C4-2B (cell line): ENCODE results near the gene MEF2C.

Source experiments
- ZFX ChIP-seq: fragments of 450-650 bp; IDR thresholded peaks from 2 replicates; pipeline ENCODE4 v1.6.1; 2017
- TF ChIP-seq, protein P1 (sequence below): fragments of 450-650 bp; conservative IDR thresholded peaks from 2 replicates; pipeline ENCODE4 v1.5.1; 2017; ENCODE audit warnings: mild to moderate bottlenecking

DNA sequence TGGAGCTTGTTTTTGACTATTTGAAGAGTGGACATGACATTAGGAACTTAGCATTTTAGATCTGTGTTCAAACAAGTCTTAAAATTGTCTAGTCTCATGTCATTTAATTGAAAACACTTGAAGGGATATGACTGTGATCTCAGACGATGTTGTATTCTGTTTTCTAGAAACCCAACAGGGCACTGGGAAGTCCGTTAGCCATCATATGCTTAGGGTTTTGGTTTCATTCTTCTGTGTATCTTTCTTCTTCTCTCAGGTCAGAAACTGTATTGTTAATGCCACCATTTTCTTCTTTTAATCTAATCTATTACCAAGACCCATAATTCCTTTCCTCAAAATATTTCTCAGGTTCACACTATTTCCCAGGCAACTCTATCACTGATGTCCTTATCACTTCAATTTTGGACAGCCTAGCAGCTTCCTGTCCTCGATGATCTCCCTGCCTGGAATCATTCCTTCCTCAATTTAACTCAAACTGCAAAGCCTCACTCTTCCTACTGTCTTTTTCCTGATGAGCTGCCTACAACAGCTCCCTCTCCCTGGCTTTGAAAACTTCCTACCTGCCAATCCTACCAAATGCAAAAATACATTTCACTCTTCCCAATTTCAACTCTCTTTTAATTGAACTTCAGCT is 77.7 kb downstream of the MEF2C start:
- TF ChIP-seq, protein P1, sequence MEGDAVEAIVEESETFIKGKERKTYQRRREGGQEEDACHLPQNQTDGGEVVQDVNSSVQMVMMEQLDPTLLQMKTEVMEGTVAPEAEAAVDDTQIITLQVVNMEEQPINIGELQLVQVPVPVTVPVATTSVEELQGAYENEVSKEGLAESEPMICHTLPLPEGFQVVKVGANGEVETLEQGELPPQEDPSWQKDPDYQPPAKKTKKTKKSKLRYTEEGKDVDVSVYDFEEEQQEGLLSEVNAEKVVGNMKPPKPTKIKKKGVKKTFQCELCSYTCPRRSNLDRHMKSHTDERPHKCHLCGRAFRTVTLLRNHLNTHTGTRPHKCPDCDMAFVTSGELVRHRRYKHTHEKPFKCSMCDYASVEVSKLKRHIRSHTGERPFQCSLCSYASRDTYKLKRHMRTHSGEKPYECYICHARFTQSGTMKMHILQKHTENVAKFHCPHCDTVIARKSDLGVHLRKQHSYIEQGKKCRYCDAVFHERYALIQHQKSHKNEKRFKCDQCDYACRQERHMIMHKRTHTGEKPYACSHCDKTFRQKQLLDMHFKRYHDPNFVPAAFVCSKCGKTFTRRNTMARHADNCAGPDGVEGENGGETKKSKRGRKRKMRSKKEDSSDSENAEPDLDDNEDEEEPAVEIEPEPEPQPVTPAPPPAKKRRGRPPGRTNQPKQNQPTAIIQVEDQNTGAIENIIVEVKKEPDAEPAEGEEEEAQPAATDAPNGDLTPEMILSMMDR, result no peak
- TF ChIP-seq ZFX, result no peak
